GM12878 (cell line): ENCODE data around the gene C9orf78. TPM values are rescaled to one million over a fixed set of nuclear protein-coding genes. Genes with fewer than 3 reads are reported as not detected.

Experiments used
- ATAC-seq: fragments of 200-7000 bp; cut with Tn5 transposase; 3 replicates; pipeline ENCODE4 v1.9.1; 2020; ENCODE audit warnings: mild to moderate bottlenecking, moderate library complexity
- BruUV-seq: library from RNA; stranded (reverse); fragments of 400-500 nt; replicated peaks from 2 replicates; lab custom pipeline; 2021; lab: Mats Ljungman, UMichigan
- CTCF ChIA-PET: fragments of 300-600 bp; sonication (Branson Sonifier 250); formaldehyde crosslinking; extraction: SDS; loops from one replicate; lab custom pipeline; 2021; ENCODE audit warnings: inconsistent platforms; lab: Yijun Ruan, JAX
- POLR2A ChIA-PET: fragments of 350-600 bp; formaldehyde crosslinking; extraction: SDS; loops from one replicate; lab custom pipeline; 2021; ENCODE audit warnings: inconsistent platforms; lab: Charles Lee
- RAD21 ChIA-PET: fragments of 300-600 bp; sonication (Branson Sonifier 250); formaldehyde crosslinking; loops from one replicate; lab custom pipeline; 2023; ENCODE audit warnings: antibody characterized with exemption; ENCODE audit not compliant: unreplicated experiment; lab: Charles Lee
- SMC1A ChIA-PET: fragments of 300-600 bp; sonication (Branson Sonifier 250); formaldehyde crosslinking; loops from one replicate; lab custom pipeline; 2023; ENCODE audit not compliant: unreplicated experiment, uncharacterized antibody; lab: Charles Lee
- DNase-seq: peaks from one replicate; pipeline ENCODE4 v3.0.0-alpha.2; 2011; ENCODE audit warnings: low read depth, low spot score
- FAIRE-seq: peaks from 3 replicates; lab custom pipeline; 2011; peaks lifted over from hg19 to GRCh38; lab: Jason Lieb, UNC
- H2AFZ ChIP-seq: 2 replicates; pipeline ENCODE4 v1.6.0; 2011; ENCODE audit warnings: low read depth, low read length, control low read depth; ENCODE audit not compliant: control insufficient read depth
- H3K27ac ChIP-seq: 2 replicates; pipeline ENCODE4 v1.5.1; 2011; ENCODE audit warnings: control low read depth; ENCODE audit not compliant: control insufficient read depth, insufficient read depth
- H3K27me3 ChIP-seq, 2 experiments: replicated peaks in 1 of 2; 2 replicates each; pipeline versions ENCODE4 v1.6.0 to v1.6.1; 2011; ENCODE audit warnings: low read length in 1 of 2; ENCODE audit not compliant: control insufficient read depth in 2 of 2, insufficient read depth in 2 of 2
- H3K36me3 ChIP-seq, 2 experiments: 2 replicates each; pipeline ENCODE4 v1.5.1; 2011; ENCODE audit warnings: low read length in 1 of 2; ENCODE audit not compliant: control insufficient read depth in 2 of 2, insufficient read depth in 2 of 2
- H3K4me1 ChIP-seq: 2 replicates; pipeline ENCODE4 v1.6.1; 2011; ENCODE audit warnings: mild to moderate bottlenecking, low read length, moderate library complexity, mixed read lengths; ENCODE audit not compliant: control insufficient read depth, insufficient read depth
- H3K4me2 ChIP-seq: 2 replicates; pipeline ENCODE4 v1.6.0; 2011; ENCODE audit warnings: control low read depth; ENCODE audit not compliant: control insufficient read depth, insufficient read depth
- H3K4me3 ChIP-seq: fragments of 200-600 bp; sonication (generic); 2 replicates; pipeline ENCODE4 v1.5.1; 2016
- H3K79me2 ChIP-seq: 2 replicates; pipeline ENCODE4 v1.6.0; 2011; ENCODE audit warnings: low read length; ENCODE audit not compliant: control insufficient read depth, insufficient read depth
- H3K9ac ChIP-seq: 2 replicates; pipeline ENCODE4 v1.8.0; 2011; ENCODE audit warnings: low read length, control low read depth, mixed read lengths; ENCODE audit not compliant: control insufficient read depth, insufficient read depth
- H3K9me3 ChIP-seq: replicated peaks from 3 replicates; pipeline ENCODE4 v1.5.1; 2011; ENCODE audit warnings: mild to moderate bottlenecking, low read length; ENCODE audit not compliant: control insufficient read depth, insufficient read depth
- H4K20me1 ChIP-seq: 2 replicates; pipeline ENCODE4 v1.6.0; 2011; ENCODE audit not compliant: control insufficient read depth, insufficient read depth
- CHD2 ChIP-seq: IDR thresholded peaks from 2 replicates; pipeline ENCODE4 v1.6.1; 2011; ENCODE audit warnings: low read depth, low read length, improper control_type of control experiment, borderline replicate concordance
- E4F1 ChIP-seq: fragments of 450-650 bp; IDR thresholded peaks from 2 replicates; pipeline ENCODE4 v1.6.1; 2018; ENCODE audit warnings: borderline replicate concordance, mild to moderate bottlenecking; ENCODE audit not compliant: partially characterized antibody
- HCFC1 ChIP-seq: fragments of 150-350 bp; IDR thresholded peaks from 2 replicates; pipeline ENCODE4 v1.6.1; 2014; ENCODE audit warnings: low read length
- HDAC2 ChIP-seq: fragments of 200-600 bp; sonication (generic); IDR thresholded peaks from 2 replicates; pipeline ENCODE4 v1.6.1; 2017
- IRF4 ChIP-seq: IDR thresholded peaks from 2 replicates; pipeline ENCODE4 v1.6.1; 2011; ENCODE audit warnings: low read depth, low read length
- NR2F1 ChIP-seq: fragments of 450-650 bp; conservative IDR thresholded peaks from 2 replicates; pipeline ENCODE4 v1.6.1; 2017; ENCODE audit warnings: mild to moderate bottlenecking
- POLR2A ChIP-seq: IDR thresholded peaks from 2 replicates; pipeline ENCODE4 v1.6.1; 2011; ENCODE audit warnings: low read depth, mild to moderate bottlenecking, low read length
- POLR2AphosphoS2 ChIP-seq: IDR thresholded peaks from 2 replicates; pipeline ENCODE4 v1.6.1; 2011; ENCODE audit warnings: low read depth, mild to moderate bottlenecking, low read length, improper control_type of control experiment, moderate library complexity
- RUNX3 ChIP-seq: IDR thresholded peaks from 2 replicates; pipeline ENCODE4 v1.6.1; 2012; ENCODE audit warnings: low read length, inconsistent platforms
- SMARCA5 ChIP-seq: fragments of 450-650 bp; IDR thresholded peaks from 2 replicates; pipeline ENCODE4 v1.6.1; 2017; ENCODE audit warnings: mild to moderate bottlenecking
- SREBF2 ChIP-seq: IDR thresholded peaks from 2 replicates; pipeline ENCODE4 v1.6.1; 2012; ENCODE audit warnings: mild to moderate bottlenecking, low read length
- SUZ12 ChIP-seq: fragments of 200-600 bp; sonication (generic); IDR thresholded peaks from one replicate; pipeline ENCODE4 v1.6.1; 2018; ENCODE audit warnings: antibody characterized with exemption, mild to moderate bottlenecking; ENCODE audit not compliant: unreplicated experiment
- WRNIP1 ChIP-seq: IDR thresholded peaks from 2 replicates; pipeline ENCODE4 v1.6.1; 2011; ENCODE audit warnings: low read depth, low read length, improper control_type of control experiment, borderline replicate concordance
- ZSCAN29 ChIP-seq: fragments of 450-650 bp; IDR thresholded peaks from 2 replicates; pipeline ENCODE4 v1.6.1; 2017; ENCODE audit warnings: mild to moderate bottlenecking, moderate library complexity
- WGBS: methylation state at CpG from one replicate; pipeline ENCODE4 v1.1.6; 2016; ENCODE audit warnings: low lambda C conversion rate; ENCODE audit not compliant: insufficient replicate concordance, insufficient coverage; ENCODE audit errors: missing lambda C conversion rate; 5-methylcytosine and 5-hydroxymethylcytosine counted together
- in situ Hi-C: fragments of 300-500 bp; cut with MboI; formaldehyde crosslinking; loops from 9 replicates; pipeline ENCODE4 v1.14.3; 2018; ENCODE audit warnings: mixed read lengths
- intact Hi-C: fragments of 100-400 bp; cut with micrococcal nuclease; formaldehyde crosslinking; loops from one replicate; pipeline ENCODE4 v1.14.2; 2022; ENCODE audit not compliant: unreplicated experiment
- polyA plus RNA-seq, 11 experiments: library from polyadenylated mRNA; depleted of rRNA in 4 of 11; unstranded in 6 of 11; stranded (reverse) in 5 of 11; fragments of >200 nt; fragmentation: Nextera tagmentation in 4 of 11; fragmentation: Illumina TruSeq in 1 of 11; extraction: Ambion mirVana in 4 of 11; extraction: Trizol in 1 of 11; gene quantifications; 1 replicate in 1 of 11; 2 replicates in 10 of 11; pipeline versions ENCODE4 v1.2.1 to v1.2.3, GENCODE V29; 2011 to 2016; ENCODE audit warnings: inconsistent platforms in 2 of 11, missing spikeins in 2 of 11, low read depth in 1 of 11
- total RNA-seq, 4 experiments: library from RNA; depleted of rRNA in 3 of 4; stranded (reverse); fragments of >200 nt in 3 of 4; fragmentation: Illumina TruSeq in 1 of 4; extraction: Trizol in 1 of 4; gene quantifications; 2 replicates each; pipeline versions ENCODE4 v1.2.1 to v1.2.3, GENCODE V29; 2013 to 2021
- TF ChIP-seq, protein P1 (sequence below): fragments of 450-650 bp; IDR thresholded peaks from 2 replicates; pipeline ENCODE4 v1.6.1; 2017; ENCODE audit warnings: mild to moderate bottlenecking, moderate library complexity
- TF ChIP-seq, protein P2 (sequence below): IDR thresholded peaks from 2 replicates; pipeline ENCODE4 v1.6.1; 2011; ENCODE audit warnings: mild to moderate bottlenecking, low read depth, low read length, moderate library complexity; ENCODE audit not compliant: insufficient replicate concordance

C9orf78 gene
- total and polyA plus RNA-seq, 10 of the 15 experiments (the other 5 are each of a cell fraction or from before 2014, with no cell fraction given): 23.0 to 60.9 (median 47.5) TPM

- TF ChIP-seq HCFC1 (no peak), NR2F1 (no peak), E4F1 (no peak), SREBF2 (no peak)
Measured at GRCh38 chr9:129864991-129865647, 30.0 kb upstream of the C9orf78 start (continued).

DNA sequence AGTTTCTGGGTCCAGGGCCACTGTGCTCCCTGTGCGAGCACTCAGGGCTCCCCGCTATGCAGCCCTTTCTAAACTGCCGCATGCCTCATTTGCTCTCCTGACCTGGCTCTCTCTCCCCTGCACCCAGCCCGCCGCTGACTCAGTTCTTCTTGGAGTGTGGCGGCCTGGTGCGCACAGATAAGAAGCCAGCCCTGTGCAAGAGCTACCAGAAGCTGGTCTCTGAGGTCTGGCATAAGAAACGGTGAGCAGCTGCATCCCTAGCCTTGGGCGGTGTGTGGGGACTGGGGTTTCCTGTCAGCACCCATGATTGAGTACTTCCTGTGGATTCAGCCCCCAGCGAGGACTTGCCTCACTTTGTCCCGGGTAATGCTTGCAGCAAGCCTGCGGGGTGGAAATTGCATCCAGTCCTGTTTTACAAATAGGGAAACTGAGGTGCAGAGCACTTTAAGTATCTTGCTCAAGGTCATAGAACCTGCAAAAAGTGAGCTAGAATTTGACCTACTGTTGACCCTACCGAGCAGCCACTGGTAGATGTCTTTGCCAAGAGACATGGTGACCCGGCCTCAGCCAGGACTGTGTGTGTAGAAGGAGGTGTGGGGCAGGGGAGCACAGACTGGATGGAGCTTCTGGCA is 28.1 kb upstream of the C9orf78 start:
- H3K4me1 ChIP-seq: peaks cover 5% of the 10 kb centered on the region
- ATAC-seq: peak; percentile 51; the same call in 2 of the 3 replicates
- BruUV-seq: no TSS peak
- TF ChIP-seq, protein P1, sequence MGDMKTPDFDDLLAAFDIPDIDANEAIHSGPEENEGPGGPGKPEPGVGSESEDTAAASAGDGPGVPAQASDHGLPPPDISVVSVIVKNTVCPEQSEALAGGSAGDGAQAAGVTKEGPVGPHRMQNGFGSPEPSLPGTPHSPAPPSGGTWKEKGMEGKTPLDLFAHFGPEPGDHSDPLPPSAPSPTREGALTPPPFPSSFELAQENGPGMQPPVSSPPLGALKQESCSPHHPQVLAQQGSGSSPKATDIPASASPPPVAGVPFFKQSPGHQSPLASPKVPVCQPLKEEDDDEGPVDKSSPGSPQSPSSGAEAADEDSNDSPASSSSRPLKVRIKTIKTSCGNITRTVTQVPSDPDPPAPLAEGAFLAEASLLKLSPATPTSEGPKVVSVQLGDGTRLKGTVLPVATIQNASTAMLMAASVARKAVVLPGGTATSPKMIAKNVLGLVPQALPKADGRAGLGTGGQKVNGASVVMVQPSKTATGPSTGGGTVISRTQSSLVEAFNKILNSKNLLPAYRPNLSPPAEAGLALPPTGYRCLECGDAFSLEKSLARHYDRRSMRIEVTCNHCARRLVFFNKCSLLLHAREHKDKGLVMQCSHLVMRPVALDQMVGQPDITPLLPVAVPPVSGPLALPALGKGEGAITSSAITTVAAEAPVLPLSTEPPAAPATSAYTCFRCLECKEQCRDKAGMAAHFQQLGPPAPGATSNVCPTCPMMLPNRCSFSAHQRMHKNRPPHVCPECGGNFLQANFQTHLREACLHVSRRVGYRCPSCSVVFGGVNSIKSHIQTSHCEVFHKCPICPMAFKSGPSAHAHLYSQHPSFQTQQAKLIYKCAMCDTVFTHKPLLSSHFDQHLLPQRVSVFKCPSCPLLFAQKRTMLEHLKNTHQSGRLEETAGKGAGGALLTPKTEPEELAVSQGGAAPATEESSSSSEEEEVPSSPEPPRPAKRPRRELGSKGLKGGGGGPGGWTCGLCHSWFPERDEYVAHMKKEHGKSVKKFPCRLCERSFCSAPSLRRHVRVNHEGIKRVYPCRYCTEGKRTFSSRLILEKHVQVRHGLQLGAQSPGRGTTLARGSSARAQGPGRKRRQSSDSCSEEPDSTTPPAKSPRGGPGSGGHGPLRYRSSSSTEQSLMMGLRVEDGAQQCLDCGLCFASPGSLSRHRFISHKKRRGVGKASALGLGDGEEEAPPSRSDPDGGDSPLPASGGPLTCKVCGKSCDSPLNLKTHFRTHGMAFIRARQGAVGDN: no peak
- TF ChIP-seq SUZ12 (no peak), POLR2AphosphoS2 (no peak), RUNX3 (peak; percentile 34; the same call in 1 of the 2 replicates), SMARCA5 (no peak), ZSCAN29 (no peak), POLR2A (no peak), HDAC2 (no peak), WRNIP1 (no peak), CHD2 (no peak), IRF4 (no peak)
- TF ChIP-seq, protein P2, sequence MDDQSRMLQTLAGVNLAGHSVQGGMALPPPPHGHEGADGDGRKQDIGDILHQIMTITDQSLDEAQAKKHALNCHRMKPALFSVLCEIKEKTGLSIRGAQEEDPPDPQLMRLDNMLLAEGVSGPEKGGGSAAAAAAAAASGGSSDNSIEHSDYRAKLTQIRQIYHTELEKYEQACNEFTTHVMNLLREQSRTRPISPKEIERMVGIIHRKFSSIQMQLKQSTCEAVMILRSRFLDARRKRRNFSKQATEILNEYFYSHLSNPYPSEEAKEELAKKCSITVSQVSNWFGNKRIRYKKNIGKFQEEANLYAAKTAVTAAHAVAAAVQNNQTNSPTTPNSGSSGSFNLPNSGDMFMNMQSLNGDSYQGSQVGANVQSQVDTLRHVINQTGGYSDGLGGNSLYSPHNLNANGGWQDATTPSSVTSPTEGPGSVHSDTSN: peak; percentile 65

More for the DNA sequence above, 28.1 kb upstream of the C9orf78 start:
- SMC1A ChIA-PET: no interaction called here
- Histone ChIP-seq H3K27ac (no peak overlapping the region), H2AFZ (no peak overlapping the region), H3K9ac (no peak overlapping the region), H3K27me3 (no peaks in the 10 kb centered on the region), H4K20me1 (no peaks in the 10 kb centered on the region), H3K9me3 (no peaks in the 10 kb centered on the region), H3K79me2 (no peaks in the 10 kb centered on the region), H3K4me2 (no peak overlapping the region), H3K4me3 (no peak overlapping the region), H3K36me3 (peaks cover 2 to 5% of the 10 kb centered on the region in 2 experiments; a peak in 3 of 4 replicates)
- 59% methylated on average over 14 of the region's 14 CpGs for WGBS
- in situ Hi-C loops (no loop called here), intact Hi-C loops (no loop called here)
- FAIRE-seq: no peak
- CTCF ChIA-PET: interaction anchor here (0.6 kb wide), 1 partner anchor 817 kb away, joined by 5 read pairs; no protein-coding TSS in a partner anchor
- DNase-seq: no peak
- RAD21 ChIA-PET: no interaction called here
- POLR2A ChIA-PET: interaction anchor here (0.7 kb wide), 1 partner anchor 29 kb away, joined by 5 read pairs; no protein-coding TSS in a partner anchor
